HG02981 (cell line): ENCODE measurements around the gene ATRN.
"Not testable (repeated sequence)": the region's sequence is repeated elsewhere in the genome, so short reads cannot be mapped to it uniquely, and the experiment has no call there.

Source experiments
- ATAC-seq: cut with Tn5 transposase; IDR thresholded peaks from one replicate; pipeline ENCODE4 v1.9.1; 2021; ENCODE audit warnings: mild to moderate bottlenecking, moderate library complexity; ENCODE audit not compliant: unreplicated experiment

The ATRN gene

DNA sequence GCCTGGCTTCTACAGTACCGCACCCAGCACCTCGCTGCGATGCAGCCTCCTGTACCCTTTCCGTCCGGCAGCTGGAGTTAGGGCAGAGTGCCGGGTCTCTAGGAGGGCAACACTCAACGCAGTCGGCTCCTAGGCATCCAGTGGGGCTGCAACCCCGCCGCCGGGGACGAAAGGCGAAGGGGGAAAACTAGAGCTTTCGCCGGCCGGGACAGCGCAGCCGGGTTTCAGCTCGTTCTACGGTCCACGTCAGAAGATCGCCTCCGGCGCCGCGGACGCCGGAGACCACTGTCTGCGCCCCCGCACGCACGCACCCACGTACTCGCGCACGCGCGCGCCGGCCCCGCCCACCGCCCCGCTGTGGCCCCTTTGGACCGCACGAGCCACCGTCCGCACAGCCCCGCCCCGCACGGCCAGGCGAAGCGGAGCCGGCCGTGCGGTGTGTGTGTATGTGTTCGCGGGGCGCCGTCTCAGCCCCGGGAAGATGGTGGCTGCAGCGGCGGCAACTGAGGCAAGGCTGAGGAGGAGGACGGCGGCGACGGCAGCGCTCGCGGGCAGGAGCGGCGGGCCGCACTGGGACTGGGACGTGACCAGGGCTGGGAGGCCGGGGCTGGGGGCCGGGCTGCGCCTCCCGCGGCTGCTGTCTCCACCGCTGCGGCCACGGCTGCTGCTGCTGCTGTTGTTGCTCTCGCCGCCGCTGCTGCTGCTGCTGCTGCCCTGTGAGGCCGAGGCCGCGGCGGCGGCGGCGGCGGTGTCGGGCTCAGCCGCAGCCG lies at the start of gene ATRN:
TSS of gene ATRN (plus strand) at position 392 of the 770 bp plus-strand sequence. CDS start at position 482, 90 bp downstream.
- ATAC-seq: peak; percentile 82

DNA sequence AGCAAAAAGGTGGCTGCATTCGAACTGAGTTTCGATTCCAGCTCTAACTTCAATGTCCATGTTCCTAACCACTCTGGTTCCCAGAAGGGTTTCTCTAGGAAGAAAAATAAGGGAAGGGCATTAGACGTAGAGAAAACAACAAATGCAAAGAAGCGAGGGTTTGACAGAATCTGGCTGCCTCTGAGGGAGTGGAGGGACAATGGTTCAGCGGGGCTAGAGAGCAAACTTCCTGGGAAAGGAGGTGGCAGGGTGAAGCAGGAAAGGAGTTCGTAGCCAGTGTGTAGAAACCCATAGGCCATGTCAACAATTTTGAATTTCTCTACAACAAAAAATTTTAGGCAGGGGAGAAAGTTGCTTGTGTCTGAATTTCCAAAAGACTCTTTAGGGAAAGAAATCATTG lies 48.8 kb upstream of the ATRN start:
- no peak for ATAC-seq

DNA sequence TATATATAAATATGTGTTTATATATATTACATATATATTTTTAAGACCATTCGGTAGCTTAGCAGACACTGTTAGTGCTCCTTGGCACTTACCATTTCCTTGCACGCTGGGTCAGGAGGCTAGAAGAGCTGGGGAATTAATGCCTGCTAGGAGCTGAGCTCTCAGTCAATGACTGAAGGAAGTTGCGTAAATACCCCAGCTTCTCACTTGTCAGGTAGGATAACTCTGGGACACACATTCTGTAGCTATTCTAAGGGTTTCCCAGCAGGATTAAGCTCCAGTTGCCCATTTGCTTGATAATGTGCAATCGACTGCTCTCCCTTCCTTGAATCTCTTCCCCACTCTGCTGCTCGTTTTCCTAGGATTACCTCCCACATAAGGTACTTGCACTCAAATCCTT lies 47.7 kb upstream of the ATRN start:
- ATAC-seq: no peak

DNA sequence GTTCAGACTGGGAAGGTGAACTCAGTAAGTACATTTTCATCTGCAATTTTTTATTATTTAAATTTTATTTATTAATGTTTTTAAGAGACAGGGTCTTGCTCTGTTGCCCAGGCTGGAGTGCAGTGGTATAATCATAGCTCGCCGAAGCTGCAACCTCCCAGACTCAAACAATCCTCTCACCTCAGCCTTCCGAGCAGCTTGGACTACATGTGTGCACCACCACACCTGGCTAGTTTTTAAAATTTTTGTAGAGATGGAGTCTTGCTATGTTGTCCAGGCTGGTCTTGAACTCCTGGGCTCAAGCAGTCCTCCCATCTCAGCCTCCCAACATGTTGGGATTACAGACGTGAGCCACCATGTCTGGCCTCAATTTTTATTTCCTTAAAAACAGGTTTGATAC lies 44.1 kb upstream of the ATRN start:
- not testable (repeated sequence) for ATAC-seq

DNA sequence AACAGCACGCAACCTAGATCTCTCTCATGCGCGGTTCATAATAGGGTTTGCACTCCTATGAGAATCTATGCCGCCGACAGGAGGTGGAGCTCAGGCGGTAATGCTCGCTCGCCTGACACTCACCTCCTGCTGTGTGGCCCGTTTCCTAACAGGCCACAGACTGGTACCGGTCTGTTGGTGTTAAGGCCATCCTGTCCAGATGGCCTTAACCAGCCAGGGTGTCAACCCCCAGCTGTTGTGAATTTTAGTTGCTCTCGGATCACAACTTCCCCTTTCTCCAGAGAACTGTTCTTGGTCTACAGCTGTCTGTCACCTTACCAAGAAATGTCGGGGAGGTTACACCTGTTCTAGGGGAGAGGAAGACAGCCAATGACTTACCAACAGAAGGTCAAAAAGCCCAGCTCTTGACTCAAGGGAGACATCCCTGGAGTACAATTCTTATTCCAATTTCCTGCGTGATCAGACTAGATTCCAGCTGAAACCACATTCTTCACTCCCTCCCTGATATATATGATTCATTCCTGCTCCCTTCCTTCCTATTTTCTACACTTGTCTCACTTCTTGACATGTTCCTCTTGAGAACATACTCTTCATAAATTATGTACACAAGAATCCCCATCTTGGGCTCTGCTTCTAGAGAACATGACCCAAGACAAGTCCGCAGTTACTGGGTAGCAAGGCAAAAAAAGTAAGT lies 40.3 kb upstream of the ATRN start:
- peak; percentile 74 for ATAC-seq

DNA sequence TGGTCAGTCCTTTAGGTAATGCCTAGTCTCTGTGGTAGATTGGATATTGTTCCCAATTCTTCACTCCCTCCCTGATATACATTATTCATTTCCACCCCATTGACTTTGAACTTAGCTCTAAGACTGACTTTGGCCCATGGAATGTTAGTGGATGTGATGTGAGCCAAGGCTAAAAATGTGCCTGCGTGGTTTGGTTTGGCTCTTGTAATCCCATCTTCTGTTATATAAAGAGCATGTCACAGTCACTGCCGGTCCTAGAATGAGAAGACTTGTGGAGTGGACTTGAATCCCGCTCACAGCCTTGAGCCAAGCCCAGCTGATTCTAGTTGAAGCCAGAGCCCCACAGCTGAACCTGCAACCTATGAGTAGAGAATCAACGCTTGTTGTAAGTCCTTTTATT lies 39.7 kb upstream of the ATRN start:
- ATAC-seq: no peak

DNA sequence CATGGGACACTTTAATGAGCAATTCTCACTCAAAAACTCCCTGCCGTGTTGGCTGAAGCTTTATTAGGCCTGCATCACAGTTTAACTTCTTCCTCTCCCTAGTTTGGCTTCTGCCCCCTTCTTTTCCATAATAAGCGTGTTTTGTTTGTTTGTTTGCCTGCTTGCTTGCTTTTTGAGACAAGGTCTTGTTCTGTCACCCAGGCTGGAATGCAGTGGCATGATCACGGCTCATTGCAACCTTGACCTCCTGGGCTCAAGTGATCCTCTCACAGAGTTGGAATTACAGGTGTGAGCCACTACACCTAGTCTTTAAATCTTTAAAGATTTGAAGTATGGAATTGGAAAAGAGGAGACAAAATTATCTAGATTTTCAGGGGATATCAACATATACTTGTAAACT lies 38.0 kb upstream of the ATRN start:
- ATAC-seq: no peak

DNA sequence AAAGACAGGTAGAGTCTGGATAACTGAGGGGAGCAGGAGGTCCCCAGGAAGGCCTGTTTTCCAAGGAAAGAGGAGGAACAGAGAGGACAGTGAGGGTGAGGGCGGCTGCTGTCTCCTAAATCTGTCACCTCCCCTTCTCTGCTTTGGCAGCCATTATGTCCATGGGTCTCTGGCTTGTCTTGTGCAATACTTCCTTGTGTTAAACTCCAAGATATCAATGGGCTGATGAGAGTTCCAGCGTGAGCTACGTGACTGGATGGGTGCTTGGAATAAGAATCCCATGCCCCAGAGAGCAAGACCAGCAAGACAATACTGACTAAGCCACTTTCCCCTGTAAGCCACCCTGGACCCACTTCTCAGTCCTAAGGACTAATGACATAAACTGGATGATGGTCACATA lies 37.1 kb upstream of the ATRN start:
- ATAC-seq: no peak

DNA sequence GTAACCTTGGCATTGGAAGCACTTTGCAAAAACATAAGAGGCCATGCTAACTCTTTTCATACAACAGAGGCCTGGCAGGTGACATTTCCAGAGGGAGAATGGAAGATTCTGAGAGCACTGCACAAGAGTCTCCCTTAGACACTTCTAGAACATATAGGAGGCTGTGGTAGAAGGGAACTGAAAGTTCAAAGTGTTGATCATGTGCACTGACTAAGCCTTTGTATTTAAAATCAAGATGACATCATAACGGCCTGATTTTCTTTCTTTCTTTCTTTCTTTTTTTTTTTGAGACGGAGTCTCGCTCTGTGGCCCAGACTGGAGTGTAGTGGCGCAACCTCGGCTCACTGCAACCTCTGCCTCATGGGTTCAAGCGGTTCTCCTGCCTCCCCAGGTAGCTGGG lies 36.6 kb upstream of the ATRN start:
- ATAC-seq: no peak

DNA sequence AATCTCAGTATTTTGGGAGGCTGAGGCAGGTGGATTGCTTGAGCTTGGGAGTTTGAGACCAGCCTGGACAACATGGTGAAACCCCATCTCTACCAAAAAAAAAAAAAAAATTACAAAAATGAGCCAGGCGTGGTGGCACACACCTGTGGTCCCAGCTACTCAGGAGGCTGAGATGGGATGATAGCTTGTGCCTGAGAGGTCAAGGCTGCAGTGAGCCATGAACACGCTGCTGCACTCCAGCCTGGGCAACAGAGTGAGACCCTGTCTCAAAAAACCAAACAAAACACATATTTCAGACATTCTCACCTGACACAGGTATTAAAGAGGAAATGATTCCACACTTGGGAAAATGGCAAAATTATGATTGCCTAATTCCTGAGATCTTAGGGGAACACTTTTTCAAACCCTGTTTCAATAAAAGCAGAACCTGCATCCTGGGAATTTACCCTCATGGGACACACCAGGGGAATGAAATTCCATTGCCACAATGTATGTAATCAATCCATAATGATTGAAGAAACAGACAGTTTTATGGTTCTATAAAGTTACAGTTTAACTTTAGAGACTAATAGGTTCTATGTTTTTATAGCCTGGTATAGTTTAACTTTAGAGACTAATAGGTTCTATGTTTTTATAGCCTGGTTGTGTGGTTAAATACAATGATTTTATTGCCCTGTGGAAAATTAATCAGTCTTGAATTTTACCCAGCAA lies 33.8 kb upstream of the ATRN start:
- ATAC-seq: no peak

DNA sequence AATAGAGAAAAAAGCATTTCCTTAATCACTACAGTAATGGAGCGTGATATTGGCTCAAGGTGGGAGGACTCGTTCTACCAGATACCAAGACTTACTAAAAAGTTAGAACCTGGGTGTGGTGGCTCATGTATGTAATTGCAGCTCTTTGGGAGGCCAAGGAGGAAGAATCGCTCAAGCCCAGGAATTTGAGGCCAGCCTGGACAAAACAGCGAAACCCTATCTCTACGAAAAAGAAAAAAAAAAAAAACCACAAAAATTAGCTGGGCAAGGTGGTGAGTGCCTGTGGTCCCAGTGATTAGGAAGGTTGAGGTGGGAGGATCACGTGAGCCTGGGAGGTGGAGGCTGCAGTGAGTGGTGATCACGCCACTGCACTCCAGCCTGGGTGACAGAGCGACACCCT lies 24.0 kb upstream of the ATRN start:
- ATAC-seq: no peak

DNA sequence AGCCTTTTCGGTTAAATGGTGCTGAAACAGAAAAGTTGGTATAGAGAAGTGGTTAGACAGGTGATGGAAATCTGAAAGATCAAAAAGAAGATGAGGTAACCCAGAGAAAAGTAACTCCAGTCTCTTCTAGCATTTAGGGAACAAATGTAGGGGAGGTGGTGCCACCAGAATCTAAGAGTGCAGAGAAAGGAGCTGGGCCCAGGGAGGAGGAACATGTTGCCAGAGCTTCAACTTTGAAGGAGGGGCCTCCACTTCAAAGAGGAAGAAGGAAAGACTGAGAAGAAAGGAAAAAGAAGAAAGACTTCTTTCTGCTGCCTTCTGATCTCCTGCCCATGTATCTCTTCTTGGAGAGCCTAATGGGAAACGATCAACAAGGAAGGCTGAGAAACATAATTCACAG lies 23.5 kb upstream of the ATRN start:
- ATAC-seq: no peak

DNA sequence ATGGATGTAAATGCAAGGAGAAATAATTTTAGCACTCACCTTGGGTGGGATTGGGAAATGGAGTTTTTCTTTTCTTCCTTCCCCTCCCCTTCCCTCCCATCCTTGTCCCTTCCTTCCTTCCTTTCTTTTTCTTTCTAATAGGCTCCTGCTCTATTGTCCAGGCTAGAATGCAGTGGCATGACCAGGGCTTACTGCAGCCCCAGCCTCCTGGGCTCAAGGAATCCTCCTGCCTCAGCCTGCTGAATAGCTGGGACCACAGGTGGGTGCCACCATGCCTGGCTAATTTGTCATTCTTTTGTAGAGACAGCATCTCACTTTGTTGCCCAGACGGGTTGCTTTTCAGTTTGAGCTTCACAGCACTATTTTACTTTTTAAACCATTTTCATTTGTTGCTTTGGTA lies 21.5 kb upstream of the ATRN start:
- no peak for ATAC-seq

DNA sequence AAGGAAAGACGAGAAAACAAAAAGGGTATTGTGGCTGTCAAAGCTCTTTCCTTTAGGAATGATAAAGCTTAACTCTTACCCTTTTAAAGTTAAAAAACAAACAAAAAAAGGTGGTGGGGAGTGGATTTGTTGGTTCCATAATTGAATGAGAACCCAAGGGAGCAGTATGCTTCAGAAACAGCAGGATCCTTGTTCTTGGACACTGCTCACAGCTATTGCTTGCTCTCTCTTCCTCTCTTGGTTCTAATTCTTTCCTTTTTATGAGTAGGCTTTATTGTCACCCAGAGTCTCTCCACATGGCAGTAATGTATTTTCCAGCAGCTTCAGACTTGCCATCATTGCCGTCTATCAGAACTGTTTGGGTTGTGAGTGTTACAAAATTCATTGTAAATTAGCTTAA lies 18.7 kb upstream of the ATRN start:
- ATAC-seq: no peak

DNA sequence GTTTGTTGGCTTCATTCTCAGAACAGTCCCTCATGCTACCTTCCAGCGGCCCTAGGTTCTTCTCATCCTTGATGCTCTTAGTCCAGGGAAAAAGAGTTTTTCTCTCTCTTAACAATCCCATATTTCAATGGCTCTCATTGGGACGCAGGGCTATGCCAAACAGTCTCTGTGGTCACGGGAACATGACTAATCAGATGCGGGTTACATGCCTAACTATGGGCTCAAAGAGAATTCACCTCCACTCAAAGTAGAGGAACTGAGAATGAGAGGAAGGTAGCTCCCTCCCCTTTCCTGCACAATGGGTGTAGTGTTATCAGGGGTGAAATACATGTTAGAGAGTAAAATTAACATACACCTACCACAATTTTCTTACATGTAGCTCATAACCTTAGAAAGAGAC lies 18.1 kb upstream of the ATRN start:
- ATAC-seq: no peak

DNA sequence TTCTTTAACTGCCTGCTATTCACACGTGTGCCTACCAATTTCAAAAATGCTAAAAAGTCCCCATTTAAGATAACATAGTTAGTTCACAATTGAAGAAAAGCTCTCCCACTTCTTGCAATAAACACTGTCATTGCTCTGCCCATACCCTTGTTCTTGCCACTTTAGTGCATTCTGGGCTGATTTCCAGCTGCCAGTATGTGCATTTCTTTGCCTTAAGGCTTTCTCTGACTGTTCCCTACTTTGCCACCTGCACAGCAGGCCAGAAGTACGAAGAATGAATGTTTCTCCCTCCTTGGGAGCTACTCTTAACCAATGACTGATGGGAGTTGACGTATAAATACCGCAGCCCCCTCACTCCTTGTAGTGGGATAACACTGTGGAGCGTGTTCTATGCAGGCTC lies 16.0 kb upstream of the ATRN start:
- ATAC-seq: no peak

DNA sequence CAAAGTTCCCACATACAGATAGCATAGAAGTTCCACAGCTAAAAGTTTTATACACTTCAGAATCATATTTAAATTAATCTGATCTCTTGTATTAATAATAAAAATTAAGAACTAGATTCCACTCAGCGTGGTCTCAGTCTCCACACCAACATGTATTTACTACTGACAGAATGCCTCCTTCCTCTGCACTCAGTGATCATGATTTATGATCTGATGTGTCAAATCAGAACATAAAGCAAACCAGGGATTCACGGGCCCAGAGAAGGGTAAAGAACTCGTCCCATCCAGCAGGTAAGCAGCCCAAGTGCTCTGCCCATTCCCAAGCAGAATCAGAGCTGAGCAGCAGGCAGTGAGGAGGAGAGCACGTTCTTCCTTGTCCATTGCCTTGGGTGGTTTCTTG lies 14.2 kb upstream of the ATRN start:
- no peak for ATAC-seq

DNA sequence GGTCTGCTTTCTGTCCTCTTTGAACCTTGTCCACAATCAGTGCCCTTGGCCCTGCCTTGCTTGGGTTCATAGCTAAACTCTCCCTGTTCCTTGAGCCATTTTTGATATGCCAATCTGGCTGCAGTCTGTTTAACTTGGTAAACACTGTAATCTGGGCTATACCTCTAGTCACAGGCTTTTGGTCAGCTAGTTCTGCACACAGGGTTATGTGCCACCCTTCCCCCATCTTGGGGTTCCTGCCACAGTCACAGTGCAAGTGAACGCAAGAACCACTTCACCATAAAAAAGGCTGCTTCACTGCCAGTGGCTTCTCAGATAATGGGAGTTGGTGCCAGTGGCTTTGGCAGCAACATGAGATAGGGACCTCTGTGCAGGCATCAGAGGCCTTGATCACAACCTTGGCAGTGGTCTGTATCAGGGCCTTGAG lies 10.9 kb upstream of the ATRN start:
- ATAC-seq: no peak

DNA sequence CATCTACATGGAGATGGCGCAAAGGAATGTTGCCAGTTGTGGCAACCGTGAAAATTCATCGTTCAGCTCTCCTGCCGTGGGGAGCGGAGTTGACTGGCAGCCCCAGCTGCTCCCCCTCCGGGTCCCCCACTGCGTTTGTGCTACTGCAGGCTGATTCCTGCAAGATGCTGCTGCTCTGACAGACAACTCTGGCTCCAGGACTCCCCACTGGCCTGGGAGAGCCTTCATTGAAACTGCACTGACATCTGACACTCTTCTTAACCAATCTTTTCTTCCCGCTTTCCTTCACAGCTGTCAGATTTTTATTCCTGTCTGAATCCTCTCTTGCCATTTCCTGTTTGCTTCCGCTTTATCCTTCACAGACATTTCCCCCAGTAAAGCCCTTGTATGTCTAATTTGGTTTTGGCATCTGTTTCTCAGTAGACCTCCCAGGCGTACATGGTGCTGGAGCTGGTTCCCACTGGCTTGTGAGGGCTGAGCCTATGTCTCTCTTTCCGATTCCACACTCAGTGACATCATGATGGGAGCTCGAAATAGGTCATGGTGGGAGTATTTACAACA lies 9.5 kb upstream of the ATRN start:
- ATAC-seq: no peak

DNA sequence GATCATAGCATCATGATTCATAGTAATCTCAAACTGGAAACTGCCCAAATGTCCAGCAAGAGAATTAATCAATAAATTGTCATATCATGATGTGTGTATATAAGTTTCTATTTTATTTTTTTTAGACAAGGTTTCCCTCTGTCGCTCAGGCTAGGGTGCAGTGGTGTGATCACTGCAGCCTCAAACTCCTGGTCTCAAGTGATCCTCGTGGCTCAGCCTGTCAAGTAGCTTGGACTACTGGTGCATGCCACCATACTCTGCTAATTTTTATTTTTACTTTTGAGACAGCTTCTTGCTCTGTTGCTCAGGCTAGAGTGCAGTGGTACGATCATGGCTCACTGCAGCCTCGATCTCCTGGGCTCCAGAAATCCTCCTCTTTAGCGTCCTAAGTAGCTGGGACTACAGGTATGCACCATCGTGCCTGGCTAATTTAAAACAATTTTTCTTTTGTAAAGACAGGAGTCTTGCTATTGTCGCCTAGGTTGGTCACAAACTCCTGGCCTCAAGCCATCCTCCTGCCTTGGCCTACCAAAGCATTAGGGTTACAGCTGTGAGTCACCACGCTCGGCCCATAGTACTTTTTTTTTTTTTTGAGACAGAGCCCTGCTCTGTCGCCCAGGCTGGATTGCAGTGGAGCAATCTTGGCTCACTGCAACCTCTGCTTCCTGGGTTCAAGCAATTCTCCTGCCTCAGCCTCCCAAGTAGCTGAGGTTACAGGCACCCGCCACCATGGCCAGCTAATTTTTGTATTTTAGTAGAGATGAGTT lies 8.7 kb upstream of the ATRN start:
- no peak for ATAC-seq

DNA sequence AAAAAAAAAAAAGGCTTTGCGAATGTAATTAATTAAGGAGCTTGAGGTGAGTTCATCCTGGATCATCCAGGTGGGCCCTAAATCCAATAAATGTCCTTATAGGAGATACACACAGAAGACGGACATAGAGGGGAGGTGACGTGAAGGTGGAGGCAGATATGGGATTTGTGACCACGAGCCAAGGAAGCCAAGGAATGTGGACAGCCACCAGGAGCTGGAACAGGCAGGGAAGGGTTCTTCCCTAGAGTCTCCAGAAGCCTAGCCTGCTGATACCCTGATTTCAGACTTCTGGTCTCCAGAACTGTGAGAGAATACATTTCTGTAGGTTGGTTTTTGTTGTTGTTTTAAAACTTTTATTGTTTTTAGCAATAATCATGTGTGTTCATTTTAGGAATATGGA lies 6.7 kb upstream of the ATRN start:
- no peak for ATAC-seq
